K562 (cell line): ENCODE results near the gene CDC42EP5. TPM values are rescaled to one million over a fixed set of nuclear protein-coding genes. Genes with fewer than 3 reads are reported as not detected.

ENCODE experiments used
- ARHGAP35 ChIP-seq: fragments of 450-650 bp; IDR thresholded peaks from 2 replicates; pipeline ENCODE4 v1.6.1; 2018; ENCODE audit not compliant: partially characterized antibody
- BCOR ChIP-seq: fragments of 450-650 bp; IDR thresholded peaks from 2 replicates; pipeline ENCODE4 v1.6.1; 2016
- GABPA ChIP-seq: fragments of 200-800 bp; sonication (Bioruptor generic); conservative IDR thresholded peaks from 2 replicates; pipeline ENCODE4 v1.6.1; 2016; ENCODE audit warnings: low read depth, missing genetic modification characterization, missing compliant biosample characterization
- HNRNPLL ChIP-seq: fragments of 200-400 bp; formaldehyde crosslinking; IDR thresholded peaks from 2 replicates; pipeline ENCODE4 v1.6.1; 2017; ENCODE audit warnings: low read length, low read depth, mild to moderate bottlenecking; ENCODE audit not compliant: poor library complexity, severe bottlenecking
- RBM25 ChIP-seq: fragments of 200-400 bp; formaldehyde crosslinking; IDR thresholded peaks from 2 replicates; pipeline ENCODE4 v1.6.1; 2018; ENCODE audit warnings: low read length, low read depth, moderate library complexity; ENCODE audit not compliant: severe bottlenecking
- SMAD3 ChIP-seq: fragments of 450-650 bp; formaldehyde crosslinking; conservative IDR thresholded peaks from 2 replicates; pipeline ENCODE4 v1.4.0; 2020; ENCODE audit warnings: mild to moderate bottlenecking
- ZC3H8 ChIP-seq: fragments of 450-650 bp; IDR thresholded peaks from 2 replicates; pipeline ENCODE4 v1.6.1; 2017
- ZNF780A ChIP-seq: fragments of 250-450 bp; sonication (Bioruptor Pico); IDR thresholded peaks from 2 replicates; pipeline ENCODE4 v1.5.0; 2021; ENCODE audit warnings: mild to moderate bottlenecking
- polyA plus RNA-seq, 8 experiments: library from polyadenylated mRNA; depleted of rRNA in 4 of 8; stranded (reverse) in 5 of 8; unstranded in 3 of 8; fragments of >200 nt; fragmentation: Nextera tagmentation in 2 of 8; fragmentation: Illumina TruSeq in 1 of 8; extraction: Ambion mirVana in 2 of 8; extraction: Trizol in 1 of 8; gene quantifications; 2 replicates each; pipeline versions ENCODE4 v1.2.1 to v1.2.3, GENCODE V29; 2011 to 2014; ENCODE audit warnings: inconsistent platforms in 1 of 8, missing spikeins in 1 of 8
- total RNA-seq, 7 experiments: library from RNA; depleted of rRNA in 6 of 7; stranded (reverse); fragments of >200 nt in 6 of 7; fragmentation: Illumina TruSeq in 2 of 7; extraction: Trizol in 2 of 7; gene quantifications; 2 replicates each; pipeline versions ENCODE4 v1.2.1 to v1.2.3, GENCODE V29; 2011 to 2021; ENCODE audit warnings: low replicate concordance in 1 of 7
- TF ChIP-seq, protein P1 (sequence below): sonication (generic); formaldehyde crosslinking; IDR thresholded peaks from 2 replicates; pipeline ENCODE4 v1.8.1; 2023; ENCODE audit warnings: mild to moderate bottlenecking, missing genetic modification reagents
- TF ChIP-seq, protein P2 (sequence below), 2 experiments: fragments of 450-650 bp; conservative IDR thresholded peaks; 2 replicates each; pipeline ENCODE4 v1.6.1; 2017; ENCODE audit warnings: mild to moderate bottlenecking in 2 of 2, moderate library complexity in 2 of 2
- TF ChIP-seq, protein P3 (sequence below): fragments of 250-450 bp; sonication (Bioruptor Pico); IDR thresholded peaks from 2 replicates; pipeline ENCODE4 v1.5.0; 2021
- TF ChIP-seq, protein P4 (sequence below): IDR thresholded peaks from 2 replicates; pipeline ENCODE4 v1.6.1; 2016; ENCODE audit warnings: missing genetic modification characterization, missing compliant biosample characterization
- TF ChIP-seq, protein P5 (sequence below), 2 experiments: fragments of 250-450 bp in 1 of 2; fragments of 450-650 bp in 1 of 2; sonication (Bioruptor Pico) in 1 of 2; IDR thresholded peaks; 2 replicates each; pipeline versions ENCODE4 v1.6.1 to v1.8.0; 2016 to 2021; ENCODE audit warnings: mild to moderate bottlenecking in 2 of 2, moderate library complexity in 2 of 2, missing compliant biosample characterization in 1 of 2, missing genetic modification characterization in 1 of 2
- TF ChIP-seq, protein P6 (sequence below): fragments of 450-650 bp; IDR thresholded peaks from 2 replicates; pipeline ENCODE4 v1.6.1; 2016; ENCODE audit warnings: missing biosample characterization, missing genetic modification characterization
- TF ChIP-seq, protein P7 (sequence below): sonication (generic); formaldehyde crosslinking; IDR thresholded peaks from 2 replicates; pipeline ENCODE4 v1.8.0; 2022; ENCODE audit warnings: missing genetic modification reagents, mild to moderate bottlenecking, borderline replicate concordance
- TF ChIP-seq, protein P8 (sequence below): fragments of 450-650 bp; formaldehyde crosslinking; IDR thresholded peaks from 2 replicates; pipeline ENCODE4 v1.4.0; 2022; ENCODE audit warnings: missing genetic modification characterization

Gene CDC42EP5
- total and polyA plus RNA-seq, 9 of the 15 experiments (the other 6 are each of a cell fraction or from before 2014, with no cell fraction given) = 0.15 to 0.38 TPM; not detected in 7

DNA sequence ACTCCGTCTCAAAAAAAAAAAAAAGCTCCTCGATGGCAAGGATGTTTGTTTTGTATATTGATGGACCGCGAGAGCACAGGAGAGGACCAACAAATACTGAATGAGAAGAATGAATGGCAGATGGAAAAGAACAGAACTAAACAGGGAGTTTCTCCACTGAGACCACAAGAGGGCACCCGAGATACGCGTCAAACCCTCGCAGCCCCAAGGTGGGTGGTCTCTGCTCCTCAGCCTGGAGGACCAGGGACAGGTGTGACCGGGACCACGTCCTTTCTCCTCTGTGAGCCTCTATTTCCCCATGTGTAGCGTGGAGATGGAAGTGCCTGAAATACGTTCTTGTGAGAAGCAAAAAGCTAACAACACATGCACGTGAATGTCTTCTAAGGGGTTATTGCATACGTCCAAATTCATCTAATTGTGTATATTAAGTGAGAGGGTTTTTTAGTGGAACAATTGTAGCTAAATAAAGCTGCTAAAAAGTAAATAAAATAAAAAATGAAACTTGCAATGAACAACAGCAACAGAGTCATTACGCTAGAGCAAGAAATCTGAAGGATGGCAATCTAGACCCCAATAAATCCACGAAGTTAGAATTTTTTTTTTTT is 8.3 kb upstream of the CDC42EP5 start (continued):
- TF ChIP-seq, protein P1, sequence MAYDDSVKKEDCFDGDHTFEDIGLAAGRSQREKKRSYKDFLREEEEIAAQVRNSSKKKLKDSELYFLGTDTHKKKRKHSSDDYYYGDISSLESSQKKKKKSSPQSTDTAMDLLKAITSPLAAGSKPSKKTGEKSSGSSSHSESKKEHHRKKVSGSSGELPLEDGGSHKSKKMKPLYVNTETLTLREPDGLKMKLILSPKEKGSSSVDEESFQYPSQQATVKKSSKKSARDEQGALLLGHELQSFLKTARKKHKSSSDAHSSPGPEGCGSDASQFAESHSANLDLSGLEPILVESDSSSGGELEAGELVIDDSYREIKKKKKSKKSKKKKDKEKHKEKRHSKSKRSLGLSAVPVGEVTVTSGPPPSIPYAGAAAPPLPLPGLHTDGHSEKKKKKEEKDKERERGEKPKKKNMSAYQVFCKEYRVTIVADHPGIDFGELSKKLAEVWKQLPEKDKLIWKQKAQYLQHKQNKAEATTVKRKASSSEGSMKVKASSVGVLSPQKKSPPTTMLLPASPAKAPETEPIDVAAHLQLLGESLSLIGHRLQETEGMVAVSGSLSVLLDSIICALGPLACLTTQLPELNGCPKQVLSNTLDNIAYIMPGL (CRISPR knock-in tag) = no peak
- TF ChIP-seq, protein P2, sequence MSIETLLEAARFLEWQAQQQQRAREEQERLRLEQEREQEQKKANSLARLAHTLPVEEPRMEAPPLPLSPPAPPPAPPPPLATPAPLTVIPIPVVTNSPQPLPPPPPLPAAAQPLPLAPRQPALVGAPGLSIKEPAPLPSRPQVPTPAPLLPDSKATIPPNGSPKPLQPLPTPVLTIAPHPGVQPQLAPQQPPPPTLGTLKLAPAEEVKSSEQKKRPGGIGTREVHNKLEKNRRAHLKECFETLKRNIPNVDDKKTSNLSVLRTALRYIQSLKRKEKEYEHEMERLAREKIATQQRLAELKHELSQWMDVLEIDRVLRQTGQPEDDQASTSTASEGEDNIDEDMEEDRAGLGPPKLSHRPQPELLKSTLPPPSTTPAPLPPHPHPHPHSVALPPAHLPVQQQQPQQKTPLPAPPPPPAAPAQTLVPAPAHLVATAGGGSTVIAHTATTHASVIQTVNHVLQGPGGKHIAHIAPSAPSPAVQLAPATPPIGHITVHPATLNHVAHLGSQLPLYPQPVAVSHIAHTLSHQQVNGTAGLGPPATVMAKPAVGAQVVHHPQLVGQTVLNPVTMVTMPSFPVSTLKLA (conservative IDR thresholded peaks at IDR 0.05) = no peak
- TF ChIP-seq GABPA (tag) (no peak), SMAD3 (CRISPR knock-in tag) (no peak), ARHGAP35 (no peak), ZC3H8 (no peak), BCOR (no peak), RBM25 (no peak), ZNF780A (CRISPR knock-in tag) (no peak), HNRNPLL (no peak)
- TF ChIP-seq, protein P3, sequence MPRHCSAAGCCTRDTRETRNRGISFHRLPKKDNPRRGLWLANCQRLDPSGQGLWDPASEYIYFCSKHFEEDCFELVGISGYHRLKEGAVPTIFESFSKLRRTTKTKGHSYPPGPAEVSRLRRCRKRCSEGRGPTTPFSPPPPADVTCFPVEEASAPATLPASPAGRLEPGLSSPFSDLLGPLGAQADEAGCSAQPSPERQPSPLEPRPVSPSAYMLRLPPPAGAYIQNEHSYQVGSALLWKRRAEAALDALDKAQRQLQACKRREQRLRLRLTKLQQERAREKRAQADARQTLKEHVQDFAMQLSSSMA (CRISPR knock-in tag) = no peak
- TF ChIP-seq, protein P4, sequence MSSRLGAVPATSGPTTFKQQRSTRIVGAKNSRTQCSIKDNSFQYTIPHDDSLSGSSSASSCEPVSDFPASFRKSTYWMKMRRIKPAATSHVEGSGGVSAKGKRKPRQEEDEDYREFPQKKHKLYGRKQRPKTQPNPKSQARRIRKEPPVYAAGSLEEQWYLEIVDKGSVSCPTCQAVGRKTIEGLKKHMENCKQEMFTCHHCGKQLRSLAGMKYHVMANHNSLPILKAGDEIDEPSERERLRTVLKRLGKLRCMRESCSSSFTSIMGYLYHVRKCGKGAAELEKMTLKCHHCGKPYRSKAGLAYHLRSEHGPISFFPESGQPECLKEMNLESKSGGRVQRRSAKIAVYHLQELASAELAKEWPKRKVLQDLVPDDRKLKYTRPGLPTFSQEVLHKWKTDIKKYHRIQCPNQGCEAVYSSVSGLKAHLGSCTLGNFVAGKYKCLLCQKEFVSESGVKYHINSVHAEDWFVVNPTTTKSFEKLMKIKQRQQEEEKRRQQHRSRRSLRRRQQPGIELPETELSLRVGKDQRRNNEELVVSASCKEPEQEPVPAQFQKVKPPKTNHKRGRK (tag) = no peak
- TF ChIP-seq, protein P5, sequence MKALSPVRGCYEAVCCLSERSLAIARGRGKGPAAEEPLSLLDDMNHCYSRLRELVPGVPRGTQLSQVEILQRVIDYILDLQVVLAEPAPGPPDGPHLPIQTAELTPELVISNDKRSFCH (CRISPR knock-in tag; IDR thresholded peaks at IDR 0.05) = no peak
- TF ChIP-seq, protein P5 (tag; IDR thresholded peaks at IDR 0.05) = no peak
- TF ChIP-seq, protein P6, sequence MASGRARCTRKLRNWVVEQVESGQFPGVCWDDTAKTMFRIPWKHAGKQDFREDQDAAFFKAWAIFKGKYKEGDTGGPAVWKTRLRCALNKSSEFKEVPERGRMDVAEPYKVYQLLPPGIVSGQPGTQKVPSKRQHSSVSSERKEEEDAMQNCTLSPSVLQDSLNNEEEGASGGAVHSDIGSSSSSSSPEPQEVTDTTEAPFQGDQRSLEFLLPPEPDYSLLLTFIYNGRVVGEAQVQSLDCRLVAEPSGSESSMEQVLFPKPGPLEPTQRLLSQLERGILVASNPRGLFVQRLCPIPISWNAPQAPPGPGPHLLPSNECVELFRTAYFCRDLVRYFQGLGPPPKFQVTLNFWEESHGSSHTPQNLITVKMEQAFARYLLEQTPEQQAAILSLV = no peak
- TF ChIP-seq, protein P7, sequence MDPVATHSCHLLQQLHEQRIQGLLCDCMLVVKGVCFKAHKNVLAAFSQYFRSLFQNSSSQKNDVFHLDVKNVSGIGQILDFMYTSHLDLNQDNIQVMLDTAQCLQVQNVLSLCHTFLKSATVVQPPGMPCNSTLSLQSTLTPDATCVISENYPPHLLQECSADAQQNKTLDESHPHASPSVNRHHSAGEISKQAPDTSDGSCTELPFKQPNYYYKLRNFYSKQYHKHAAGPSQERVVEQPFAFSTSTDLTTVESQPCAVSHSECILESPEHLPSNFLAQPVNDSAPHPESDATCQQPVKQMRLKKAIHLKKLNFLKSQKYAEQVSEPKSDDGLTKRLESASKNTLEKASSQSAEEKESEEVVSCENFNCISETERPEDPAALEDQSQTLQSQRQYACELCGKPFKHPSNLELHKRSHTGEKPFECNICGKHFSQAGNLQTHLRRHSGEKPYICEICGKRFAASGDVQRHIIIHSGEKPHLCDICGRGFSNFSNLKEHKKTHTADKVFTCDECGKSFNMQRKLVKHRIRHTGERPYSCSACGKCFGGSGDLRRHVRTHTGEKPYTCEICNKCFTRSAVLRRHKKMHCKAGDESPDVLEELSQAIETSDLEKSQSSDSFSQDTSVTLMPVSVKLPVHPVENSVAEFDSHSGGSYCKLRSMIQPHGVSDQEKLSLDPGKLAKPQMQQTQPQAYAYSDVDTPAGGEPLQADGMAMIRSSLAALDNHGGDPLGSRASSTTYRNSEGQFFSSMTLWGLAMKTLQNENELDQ = no peak
- TF ChIP-seq, protein P8, sequence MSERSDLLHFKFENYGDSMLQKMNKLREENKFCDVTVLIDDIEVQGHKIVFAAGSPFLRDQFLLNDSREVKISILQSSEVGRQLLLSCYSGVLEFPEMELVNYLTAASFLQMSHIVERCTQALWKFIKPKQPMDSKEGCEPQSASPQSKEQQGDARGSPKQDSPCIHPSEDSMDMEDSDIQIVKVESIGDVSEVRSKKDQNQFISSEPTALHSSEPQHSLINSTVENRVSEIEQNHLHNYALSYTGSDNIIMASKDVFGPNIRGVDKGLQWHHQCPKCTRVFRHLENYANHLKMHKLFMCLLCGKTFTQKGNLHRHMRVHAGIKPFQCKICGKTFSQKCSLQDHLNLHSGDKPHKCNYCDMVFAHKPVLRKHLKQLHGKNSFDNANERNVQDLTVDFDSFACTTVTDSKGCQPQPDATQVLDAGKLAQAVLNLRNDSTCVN (CRISPR knock-in tag) = no peak
